Neural crest cell (in vitro differentiated cells): Measurements from ENCODE around the gene MRGPRG. TPM values are rescaled to one million over a fixed set of nuclear protein-coding genes. Genes with fewer than 3 reads are reported as not detected.

ENCODE experiments used
- DNase-seq: peaks from one replicate; pipeline ENCODE4 v3.0.0; 2021; ENCODE audit warnings: low read depth, mixed read lengths, low spot score
- H3K27ac Mint-ChIP-seq: one replicate; pipeline ENCODE4 v1.8.0; 2021; ENCODE audit warnings: mild to moderate bottlenecking, mixed read lengths; ENCODE audit not compliant: unreplicated experiment
- H3K27me3 Mint-ChIP-seq: 2 replicates; pipeline ENCODE4 v1.8.0; 2021; ENCODE audit warnings: low read depth, mild to moderate bottlenecking, mixed read lengths
- H3K36me3 Mint-ChIP-seq: 2 replicates; pipeline ENCODE4 v1.8.0; 2021; ENCODE audit warnings: low read depth, mild to moderate bottlenecking, mixed read lengths
- H3K4me1 Mint-ChIP-seq: 2 replicates; pipeline ENCODE4 v1.8.0; 2021; ENCODE audit warnings: mixed read lengths
- H3K4me3 Mint-ChIP-seq: one replicate; pipeline ENCODE4 v1.8.0; 2021; ENCODE audit warnings: mild to moderate bottlenecking, mixed read lengths
- H3K9me3 Mint-ChIP-seq: 2 replicates; pipeline ENCODE4 v1.8.0; 2021; ENCODE audit warnings: mixed read lengths
- CTCF ChIP-seq: fragments of 200-600 bp; sonication (generic); conservative IDR thresholded peaks from 2 replicates; pipeline ENCODE4 v1.5.0; 2021; ENCODE audit warnings: antibody characterized with exemption, mild to moderate bottlenecking
- total RNA-seq: library from RNA; stranded (reverse); gene quantifications from 2 replicates; pipeline ENCODE4 v1.2.1, GENCODE V29; 2021

Gene MRGPRG
- total RNA-seq, 1 donor from 2014 or later, result not detected

- no peak overlapping the region for H3K4me3 Mint-ChIP-seq
- no peak for DNase-seq
- peaks cover 5% of the 10 kb centered on the region for H3K4me1 Mint-ChIP-seq
- H3K27me3 Mint-ChIP-seq, result peaks cover 4% of the 10 kb centered on the region
- no peak overlapping the region for H3K27ac Mint-ChIP-seq
- H3K36me3 Mint-ChIP-seq, result no peaks in the 10 kb centered on the region
- TF ChIP-seq CTCF, result no peak
- H3K9me3 Mint-ChIP-seq, result no peaks in the 10 kb centered on the region
These were observed 4.6 kb upstream of the MRGPRG start for GRCh38 chr11:3222941-3223915.

- no peak for TF ChIP-seq CTCF
- Mint-ChIP-seq H3K27ac (no peak overlapping the region), H3K4me3 (no peak overlapping the region), H3K36me3 (no peaks in the 10 kb centered on the region), H3K27me3 (peaks cover 4% of the 10 kb centered on the region), H3K4me1 (peaks cover 5% of the 10 kb centered on the region), H3K9me3 (no peaks in the 10 kb centered on the region)
- DNase-seq, result no peak
These were observed 3.6 kb upstream of the MRGPRG start for GRCh38 chr11:3222003-3222855.

GRCh38 chr11:3221408-3222002 is 2.9 kb upstream of the MRGPRG start:
- Mint-ChIP-seq H3K9me3 (no peaks in the 10 kb centered on the region), H3K27ac (no peak overlapping the region), H3K4me3 (no peak overlapping the region), H3K36me3 (no peaks in the 10 kb centered on the region), H3K4me1 (peaks cover 9% of the 10 kb centered on the region), H3K27me3 (peaks cover 10% of the 10 kb centered on the region)
- TF ChIP-seq CTCF, result no peak
- DNase-seq, result no peak

GRCh38 chr11:3220521-3221407 is 2.2 kb upstream of the MRGPRG start:
- DNase-seq, result no peak
- peaks cover 13% of the 10 kb centered on the region for H3K27me3 Mint-ChIP-seq
- peaks cover 9% of the 10 kb centered on the region for H3K4me1 Mint-ChIP-seq
- no peaks in the 10 kb centered on the region for H3K9me3 Mint-ChIP-seq
- H3K4me3 Mint-ChIP-seq, result no peak overlapping the region
- no peaks in the 10 kb centered on the region for H3K36me3 Mint-ChIP-seq
- no peak overlapping the region for H3K27ac Mint-ChIP-seq
- no peak for TF ChIP-seq CTCF
